Measurements from ENCODE around the gene STX3.
"Not testable (repeated sequence)": the region's sequence is repeated elsewhere in the genome, so short reads cannot be mapped to it uniquely, and the experiment has no call there.

The STX3 gene

DNA sequence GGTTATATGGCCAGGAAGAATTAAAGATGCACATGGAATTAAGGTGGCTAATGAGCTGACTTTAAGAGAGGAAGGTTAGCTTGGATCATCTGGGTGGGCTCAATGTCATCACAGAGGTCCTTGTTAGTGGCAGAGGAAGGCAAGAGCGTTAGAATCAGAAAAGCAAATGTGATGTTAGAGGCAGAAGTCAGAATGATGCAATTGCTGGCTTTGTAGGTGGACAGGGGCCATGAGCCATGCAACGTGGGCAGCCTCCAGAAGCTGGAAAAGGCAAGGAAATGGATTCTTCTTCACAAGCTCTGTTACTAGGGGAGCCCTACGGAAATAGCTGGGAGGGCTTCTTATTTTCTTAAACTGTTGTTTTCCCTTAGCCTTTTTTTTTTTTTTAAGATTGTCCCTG, 92.5 kb downstream of the STX3 start:
- DNase-seq, result no peak

- not testable (repeated sequence) for DNase-seq
Measured at GRCh38 chr11:59848439-59848838, 93.3 kb downstream of the STX3 start.

DNA sequence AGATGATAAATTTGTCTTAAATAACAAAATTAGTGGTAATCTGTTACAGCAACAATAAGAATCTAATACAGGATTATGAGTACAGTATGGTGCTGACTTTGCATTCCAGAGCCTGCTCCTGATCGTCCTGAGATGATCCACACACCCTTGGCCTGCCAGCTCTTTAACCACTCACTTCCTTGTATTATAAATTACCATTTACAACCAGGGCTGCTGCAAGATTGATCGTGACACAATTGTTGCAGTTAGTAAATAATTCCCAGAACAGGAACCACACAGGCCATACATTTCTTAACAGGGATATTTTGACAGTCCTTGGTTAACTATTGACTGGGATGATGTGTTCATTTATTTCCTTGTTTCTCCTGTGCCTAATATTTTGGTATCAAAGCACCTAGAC, 94.0 kb downstream of the STX3 start:
- DNase-seq, result no peak

GRCh38 chr11:59849551-59849950, 94.4 kb downstream of the STX3 start:
- not testable (repeated sequence) for DNase-seq

DNA sequence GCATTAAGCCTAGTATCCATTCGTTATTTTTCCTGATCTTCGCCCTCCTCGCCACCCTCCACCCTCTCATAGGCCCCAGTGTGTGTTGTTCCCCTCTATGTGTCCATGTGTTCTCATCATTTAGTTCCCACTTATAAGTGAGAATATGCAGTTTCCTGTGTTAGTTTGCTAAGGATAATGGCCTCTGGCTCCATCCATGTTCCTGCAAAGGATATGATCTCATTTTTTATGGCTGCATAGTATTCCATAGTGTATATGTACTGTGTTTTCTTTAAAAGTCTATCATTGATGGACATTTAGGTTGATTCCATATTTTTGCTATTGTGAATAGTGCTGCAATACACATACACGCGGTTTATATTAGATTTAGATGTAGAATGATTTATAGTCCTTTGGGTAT, 96.2 kb downstream of the STX3 start:
- not testable (repeated sequence) for DNase-seq

- no peak for DNase-seq
Measured at GRCh38 chr11:59854871-59855270, 99.7 kb downstream of the STX3 start.

Data from NCI-H446 (cell line).